NB4 (cell line): ENCODE measurements around the gene ASIC3.

Source experiments
- DNase-seq: peaks from one replicate; pipeline ENCODE4 v3.0.0; 2010; ENCODE audit warnings: low read depth
- H3K4me3 ChIP-seq: one replicate; pipeline ENCODE4 v1.5.1; 2011; ENCODE audit warnings: mild to moderate bottlenecking, low read depth, low read length, moderate library complexity
- CTCF ChIP-seq: IDR thresholded peaks from one replicate; pipeline ENCODE4 v1.5.1; 2012; ENCODE audit warnings: low read depth, low read length
- MAX ChIP-seq: IDR thresholded peaks from 2 replicates; pipeline ENCODE4 v1.6.1; 2011; ENCODE audit warnings: low read depth, low read length
- MYC ChIP-seq: IDR thresholded peaks from 2 replicates; pipeline ENCODE4 v1.6.1; 2011; ENCODE audit warnings: low read depth, low read length
- POLR2A ChIP-seq: IDR thresholded peaks from 2 replicates; pipeline ENCODE4 v1.6.1; 2011; ENCODE audit warnings: mild to moderate bottlenecking; ENCODE audit not compliant: insufficient read length; ENCODE audit errors: extremely low read depth

Gene ASIC3

GRCh38 chr7:151012031-151012692 is 36.2 kb upstream of the ASIC3 start:
- no peak overlapping the region for H3K4me3 ChIP-seq
- TF ChIP-seq MAX: no peak
- no peak for TF ChIP-seq CTCF
- TF ChIP-seq POLR2A: no peak
- no peak for TF ChIP-seq MYC
- no peak for DNase-seq

GRCh38 chr7:151012911-151013347 is 35.4 kb upstream of the ASIC3 start:
- H3K4me3 ChIP-seq: no peak overlapping the region
- TF ChIP-seq CTCF (peak; percentile 86), POLR2A (no peak)
- DNase-seq: peak; percentile 68

GRCh38 chr7:151013356-151013732 is 35.0 kb upstream of the ASIC3 start:
- TF ChIP-seq MYC (no peak), POLR2A (no peak), CTCF (no peak), MAX (no peak)
- H3K4me3 ChIP-seq: no peak overlapping the region
- no peak for DNase-seq

GRCh38 chr7:151013733-151014497 is 34.4 kb upstream of the ASIC3 start:
- TF ChIP-seq POLR2A (no peak), MYC (no peak), CTCF (no peak), MAX (no peak)
- peak; percentile 60 for DNase-seq

GRCh38 chr7:151014950-151015349 is 33.4 kb upstream of the ASIC3 start:
- TF ChIP-seq MYC: no peak
- no peak for TF ChIP-seq CTCF
- no peak for TF ChIP-seq MAX
- no peak for TF ChIP-seq POLR2A
- no peak for DNase-seq
- no peak overlapping the region for H3K4me3 ChIP-seq

More at GRCh38 chr7:151013733-151014497, 34.4 kb upstream of the ASIC3 start:
- H3K4me3 ChIP-seq: peak overlapping the region; percentile 3
